Measurements from ENCODE around the gene SYNJ2. TPM values are rescaled to one million over a fixed set of nuclear protein-coding genes. Genes with fewer than 3 reads are reported as not detected.

SYNJ2 gene
- polyA plus RNA-seq, 2 of the 4 experiments (the other 2 are of a cell fraction) = 22.3 to 26.5 TPM

DNA sequence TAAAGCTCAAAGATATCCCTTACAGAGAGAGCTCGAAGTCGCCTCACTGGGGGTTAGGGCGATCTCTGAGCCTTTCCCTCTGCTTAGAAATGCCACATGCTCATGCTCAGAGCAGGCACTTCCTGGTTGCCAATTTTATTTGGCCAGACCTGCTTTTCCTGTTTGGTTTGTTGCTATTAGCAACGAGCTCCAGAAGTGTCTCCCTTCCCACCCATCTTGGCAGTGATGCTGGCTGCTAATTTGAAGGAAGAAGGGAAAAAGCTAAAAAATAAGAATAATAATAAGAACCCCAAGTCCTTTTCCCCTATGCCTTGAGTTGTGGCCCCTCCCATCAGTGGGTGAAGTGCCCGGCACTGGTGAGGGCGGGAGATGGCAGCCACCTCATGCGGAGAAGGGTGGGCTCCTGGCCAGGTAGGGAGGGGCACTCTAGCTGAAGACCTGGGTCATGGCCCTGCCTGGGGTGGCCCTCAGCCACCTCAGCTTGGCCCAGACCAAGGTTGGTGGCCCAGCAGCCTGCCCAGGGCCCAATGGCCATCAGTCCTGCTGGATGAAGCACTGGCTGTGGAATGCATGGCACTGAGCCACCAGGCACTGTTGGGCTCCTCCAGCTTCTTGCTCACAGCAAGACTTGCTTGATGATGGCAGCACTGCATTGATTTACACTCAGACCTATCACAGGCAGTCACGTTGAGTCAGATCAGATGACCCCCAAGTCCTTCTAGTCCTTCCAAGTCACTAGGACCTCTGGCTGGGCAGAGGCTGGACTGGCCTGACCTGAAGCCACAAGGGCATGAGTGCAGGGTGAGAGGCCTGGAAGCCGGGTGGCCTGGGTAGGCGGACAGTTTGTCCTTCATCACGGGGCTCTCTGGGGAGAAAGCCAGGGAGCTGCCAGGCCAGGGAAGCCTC is 79.0 kb downstream of the SYNJ2 start:
- 39% methylated on average over 10 of the region's 11 CpGs for WGBS (ENCODE audit: missing lambda C conversion rate)
- TF ChIP-seq RAD21 (conservative IDR thresholded peaks at IDR 0.05 in 1 of 2, IDR thresholded peaks at IDR 0.05 in 1 of 2) (0 out of 5 replicates have a peak, but pooled peaks of 1 of the 2 experiments have one; percentile 23), MYC (IDR thresholded peaks at IDR 0.05; ENCODE audit: borderline replicate concordance, low read length) (peak; percentile 65; the same call in 1 of the 2 replicates), MAFK (IDR thresholded peaks at IDR 0.05; ENCODE audit: partially characterized antibody) (no peak), MAZ (IDR thresholded peaks at IDR 0.05; ENCODE audit: borderline replicate concordance, low read depth, low read length) (no peak), EP300 (IDR thresholded peaks at IDR 0.05) (peak; percentile 58 to 75; a peak in 3 of 5 replicates), JUNB (IDR thresholded peaks at IDR 0.05) (peak; percentile 78), E2F6 (IDR thresholded peaks at IDR 0.05; ENCODE audit: borderline replicate concordance, low read depth) (peak; percentile 36; the same call in 1 of the 2 replicates), MAX (IDR thresholded peaks at IDR 0.05) (peak; percentile 52; the same call in 1 of the 2 replicates), ZSCAN20 (CRISPR knock-in tag; IDR thresholded peaks at IDR 0.05) (no peak), FOSL2 (IDR thresholded peaks at IDR 0.05) (peak; percentile 9; the same call in 1 of the 2 replicates), FOSL2 (CRISPR knock-in tag; IDR thresholded peaks at IDR 0.05) (peak; percentile 39; the same call in 1 of the 2 replicates), EHF (CRISPR knock-in tag; IDR thresholded peaks at IDR 0.05) (peak; percentile 70; the same call in 1 of the 2 replicates), EHMT2 (IDR thresholded peaks at IDR 0.05; ENCODE audit: low read depth) (no peak), JUN (IDR thresholded peaks at IDR 0.05) (peak; percentile 49; a peak in 2 of 5 replicates), GATA3 (IDR thresholded peaks at IDR 0.05; ENCODE audit: borderline replicate concordance) (peak; percentile 65; the same call in 1 of the 2 replicates), FOXS1 (CRISPR knock-in tag; IDR thresholded peaks at IDR 0.05) (no peak)
- TF ChIP-seq, protein P1, sequence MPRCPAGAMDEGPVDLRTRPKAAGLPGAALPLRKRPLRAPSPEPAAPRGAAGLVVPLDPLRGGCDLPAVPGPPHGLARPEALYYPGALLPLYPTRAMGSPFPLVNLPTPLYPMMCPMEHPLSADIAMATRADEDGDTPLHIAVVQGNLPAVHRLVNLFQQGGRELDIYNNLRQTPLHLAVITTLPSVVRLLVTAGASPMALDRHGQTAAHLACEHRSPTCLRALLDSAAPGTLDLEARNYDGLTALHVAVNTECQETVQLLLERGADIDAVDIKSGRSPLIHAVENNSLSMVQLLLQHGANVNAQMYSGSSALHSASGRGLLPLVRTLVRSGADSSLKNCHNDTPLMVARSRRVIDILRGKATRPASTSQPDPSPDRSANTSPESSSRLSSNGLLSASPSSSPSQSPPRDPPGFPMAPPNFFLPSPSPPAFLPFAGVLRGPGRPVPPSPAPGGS (IDR thresholded peaks at IDR 0.05) = no peak
- Histone ChIP-seq H3K4me3 (no peak overlapping the region), H3K4me1 (peaks cover 60% of the 10 kb centered on the region), H3K27ac (peak overlapping the region; percentile 94 to 98), H3K9me3 (no peaks in the 10 kb centered on the region), H3K4me2 (peak overlapping the region; percentile 60)
- POLR2A ChIA-PET = interaction anchor here (1.0 kb wide), 2 partner anchors 9 to 34 kb away, joined by 4 to 5 read pairs; no protein-coding TSS in a partner anchor
- ATAC-seq (peak; percentile 74 to 80), FAIRE-seq (no peak), DNase-seq (ENCODE audit: low read depth in 1 of 2, low spot score in 1 of 2) (peak; percentile 46 to 87)
- CTCF ChIA-PET = interaction anchor here (0.7 to 7.6 kb wide), 7 partner anchors 11 to 79 kb away, joined by 3 to 57 read pairs (median 4); partner anchors contain the start of gene SYNJ2

DNA sequence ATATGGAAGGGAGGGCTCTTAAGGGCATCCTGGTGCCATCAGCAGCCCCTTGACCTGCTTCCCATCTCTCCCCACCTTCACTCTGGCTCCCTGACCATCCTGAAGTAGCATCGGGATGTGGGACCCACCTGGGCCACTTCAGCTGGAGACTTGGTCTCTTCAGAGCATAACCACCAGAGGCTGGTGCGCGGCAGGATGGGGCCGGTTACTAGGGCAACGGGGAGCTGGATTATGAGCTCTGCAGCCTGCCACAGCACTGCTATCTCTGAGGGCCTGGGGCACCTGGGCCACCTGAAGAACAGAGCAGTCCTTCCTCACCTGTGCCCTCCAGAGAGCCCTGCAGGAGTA is 79.7 kb downstream of the SYNJ2 start:
- H3K9me3 ChIP-seq = no peaks in the 10 kb centered on the region
- no peak overlapping the region for H3K4me3 ChIP-seq
- ATAC-seq = no peak; a peak in 1 of 6 replicates
- ChIA-PET CTCF (interaction anchor here (1.0 to 7.6 kb wide), 5 partner anchors 11 to 35 kb away, joined by 3 to 57 read pairs (median 6); no protein-coding TSS in a partner anchor), POLR2A (interaction anchor here (1.0 kb wide), 1 partner anchor 35 kb away, joined by 5 read pairs; no protein-coding TSS in a partner anchor)
- no peak for DNase-seq (ENCODE audit: low read depth in 1 of 2, low spot score in 1 of 2)
- H3K27ac ChIP-seq = peak overlapping the region; percentile 94 to 98
- no peak for FAIRE-seq
- H3K4me1 ChIP-seq = peaks cover 58% of the 10 kb centered on the region
- TF ChIP-seq HDAC2 (IDR thresholded peaks at IDR 0.05) = no peak
- TF ChIP-seq SREBF2 (IDR thresholded peaks at IDR 0.05) = no peak
- no peak for TF ChIP-seq MAX (IDR thresholded peaks at IDR 0.05)
- TF ChIP-seq EHF (CRISPR knock-in tag; IDR thresholded peaks at IDR 0.05) = no peak
- TF ChIP-seq HOXA7 (CRISPR knock-in tag; IDR thresholded peaks at IDR 0.05) = no peak
- no peak for TF ChIP-seq ELK1 (IDR thresholded peaks at IDR 0.05; ENCODE audit: low read depth, low read length)
- TF ChIP-seq RCOR1 (IDR thresholded peaks at IDR 0.05; ENCODE audit: low read depth, low read length) = no peak
- no peak for TF ChIP-seq JUNB (IDR thresholded peaks at IDR 0.05)
- no peak for TF ChIP-seq GATA3 (IDR thresholded peaks at IDR 0.05; ENCODE audit: borderline replicate concordance)
- TF ChIP-seq FOSB (CRISPR knock-in tag; IDR thresholded peaks at IDR 0.05) = no peak
- no peak for TF ChIP-seq ESRRA (IDR thresholded peaks at IDR 0.05; ENCODE audit: borderline replicate concordance, low read length)
- TF ChIP-seq HMGXB4 (CRISPR knock-in tag; IDR thresholded peaks at IDR 0.05; ENCODE audit: borderline replicate concordance) = no peak
- TF ChIP-seq HOXB5 (CRISPR knock-in tag; IDR thresholded peaks at IDR 0.05) = no peak
- H3K4me2 ChIP-seq = peak overlapping the region; percentile 60
- no CpG with 5 or more reads among the region's 5 CpGs for WGBS (ENCODE audit: missing lambda C conversion rate)
